ENCODE results near the gene GSDME. TPM values are rescaled to one million over a fixed set of nuclear protein-coding genes. Genes with fewer than 3 reads are reported as not detected.

GSDME gene
- total RNA-seq, 1 donor from 2014 or later, result 27.7 TPM

DNA sequence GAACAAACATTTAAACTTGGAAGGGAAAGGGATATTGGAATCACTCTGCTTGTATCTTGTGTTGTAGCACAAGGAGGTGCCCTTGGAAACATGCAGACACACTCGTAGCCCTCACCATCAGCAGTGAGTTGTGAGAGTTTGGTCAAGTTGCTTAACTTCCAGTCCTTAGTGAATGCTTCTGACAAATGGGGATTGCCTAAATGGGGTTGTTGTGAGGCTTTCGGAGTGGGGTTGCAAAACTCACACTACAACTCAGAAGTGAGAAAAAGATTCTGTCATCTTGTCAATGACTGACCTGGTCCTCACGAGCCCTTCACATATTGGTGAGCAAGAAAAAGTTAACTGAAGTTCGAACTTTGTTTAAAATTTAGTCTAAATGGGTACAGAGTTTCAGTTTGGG is 29.0 kb upstream of the GSDME start:
- Histone ChIP-seq H2AFZ (ENCODE audit: low read depth, low read length) (no peak overlapping the region), H3K9me3 (ENCODE audit: insufficient read depth, low read depth, low read length) (no peaks in the 10 kb centered on the region), H3K4me2 (ENCODE audit: low read length) (no peak overlapping the region), H3K79me2 (ENCODE audit: insufficient read depth, low read length) (no peaks in the 10 kb centered on the region), H3K27me3 (ENCODE audit: insufficient read depth, low read length) (no peaks in the 10 kb centered on the region), H3K4me1 (ENCODE audit: insufficient read depth, low read length) (peaks cover 9% of the 10 kb centered on the region), H3K9ac (ENCODE audit: low read length) (peak overlapping the region; percentile 57), H3K27ac (ENCODE audit: low read depth, low read length) (peak overlapping the region; percentile 90), H3K36me3 (ENCODE audit: insufficient read depth, low read length) (no peaks in the 10 kb centered on the region), H4K20me1 (ENCODE audit: insufficient read depth, low read length) (no peaks in the 10 kb centered on the region), H3K4me3 (ENCODE audit: insufficient read depth, low read depth, low read length) (no peak overlapping the region)
- Mint-ChIP-seq H3K4me1 (ENCODE audit: low read depth, unreplicated experiment) (peaks cover 12% of the 10 kb centered on the region), H3K36me3 (ENCODE audit: low read depth, unreplicated experiment) (peaks cover 15% of the 10 kb centered on the region), H3K27ac (ENCODE audit: unreplicated experiment) (peak overlapping the region; percentile 67), H3K4me3 (ENCODE audit: unreplicated experiment) (no peak overlapping the region), H3K27me3 (ENCODE audit: low read depth, unreplicated experiment) (no peaks in the 10 kb centered on the region), H3K9me3 (ENCODE audit: unreplicated experiment) (peaks cover 15% of the 10 kb centered on the region)
- FAIRE-seq, result no peak
- no peak for DNase-seq (ENCODE audit: low read depth)
- TF ChIP-seq, protein P1, sequence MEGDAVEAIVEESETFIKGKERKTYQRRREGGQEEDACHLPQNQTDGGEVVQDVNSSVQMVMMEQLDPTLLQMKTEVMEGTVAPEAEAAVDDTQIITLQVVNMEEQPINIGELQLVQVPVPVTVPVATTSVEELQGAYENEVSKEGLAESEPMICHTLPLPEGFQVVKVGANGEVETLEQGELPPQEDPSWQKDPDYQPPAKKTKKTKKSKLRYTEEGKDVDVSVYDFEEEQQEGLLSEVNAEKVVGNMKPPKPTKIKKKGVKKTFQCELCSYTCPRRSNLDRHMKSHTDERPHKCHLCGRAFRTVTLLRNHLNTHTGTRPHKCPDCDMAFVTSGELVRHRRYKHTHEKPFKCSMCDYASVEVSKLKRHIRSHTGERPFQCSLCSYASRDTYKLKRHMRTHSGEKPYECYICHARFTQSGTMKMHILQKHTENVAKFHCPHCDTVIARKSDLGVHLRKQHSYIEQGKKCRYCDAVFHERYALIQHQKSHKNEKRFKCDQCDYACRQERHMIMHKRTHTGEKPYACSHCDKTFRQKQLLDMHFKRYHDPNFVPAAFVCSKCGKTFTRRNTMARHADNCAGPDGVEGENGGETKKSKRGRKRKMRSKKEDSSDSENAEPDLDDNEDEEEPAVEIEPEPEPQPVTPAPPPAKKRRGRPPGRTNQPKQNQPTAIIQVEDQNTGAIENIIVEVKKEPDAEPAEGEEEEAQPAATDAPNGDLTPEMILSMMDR (IDR thresholded peaks at IDR 0.05; ENCODE audit: insufficient read depth, low read depth, low read length), result no peak
- no peak for TF ChIP-seq EZH2 (IDR thresholded peaks at IDR 0.05; ENCODE audit: insufficient read depth, low read length)

DNA sequence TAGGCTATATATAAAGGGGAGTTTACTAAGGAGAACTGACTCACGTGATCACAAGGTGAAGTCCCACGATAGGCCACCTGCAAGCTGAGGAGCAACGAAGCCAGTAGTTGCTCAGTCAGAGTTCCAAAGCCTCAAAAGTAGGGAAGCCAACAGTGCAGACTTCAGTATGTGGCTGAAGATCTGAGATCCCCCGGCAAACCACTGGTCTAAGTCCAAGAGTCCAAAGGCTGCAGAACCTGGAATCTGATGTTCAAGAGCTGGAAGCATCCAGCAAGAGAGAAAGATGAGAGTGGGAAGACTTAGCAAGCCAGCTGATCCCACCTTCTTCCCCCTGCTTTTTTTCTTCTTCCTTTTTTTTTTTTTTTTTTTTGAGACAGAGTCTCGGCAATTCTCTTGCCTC is 27.0 kb upstream of the GSDME start:
- Histone ChIP-seq H3K79me2 (ENCODE audit: insufficient read depth, low read length) (no peaks in the 10 kb centered on the region), H3K27ac (ENCODE audit: low read depth, low read length) (no peak overlapping the region), H3K36me3 (ENCODE audit: insufficient read depth, low read length) (no peaks in the 10 kb centered on the region), H3K9ac (ENCODE audit: low read length) (no peak overlapping the region), H4K20me1 (ENCODE audit: insufficient read depth, low read length) (no peaks in the 10 kb centered on the region), H3K4me2 (ENCODE audit: low read length) (no peak overlapping the region), H2AFZ (ENCODE audit: low read depth, low read length) (no peak overlapping the region), H3K27me3 (ENCODE audit: insufficient read depth, low read length) (no peaks in the 10 kb centered on the region), H3K4me1 (ENCODE audit: insufficient read depth, low read length) (peaks cover 13% of the 10 kb centered on the region), H3K4me3 (ENCODE audit: insufficient read depth, low read depth, low read length) (no peak overlapping the region), H3K9me3 (ENCODE audit: insufficient read depth, low read depth, low read length) (no peaks in the 10 kb centered on the region)
- H3K27me3 Mint-ChIP-seq (ENCODE audit: low read depth, unreplicated experiment), result no peaks in the 10 kb centered on the region
- FAIRE-seq (no peak), DNase-seq (ENCODE audit: low read depth) (no peak)
- no peak overlapping the region for H3K4me3 Mint-ChIP-seq (ENCODE audit: unreplicated experiment)
- H3K27ac Mint-ChIP-seq (ENCODE audit: unreplicated experiment), result no peak overlapping the region
- H3K36me3 Mint-ChIP-seq (ENCODE audit: low read depth, unreplicated experiment), result peaks cover 15% of the 10 kb centered on the region
- no peak for TF ChIP-seq EZH2 (IDR thresholded peaks at IDR 0.05; ENCODE audit: insufficient read depth, low read length)
- TF ChIP-seq, protein P1 (IDR thresholded peaks at IDR 0.05; ENCODE audit: insufficient read depth, low read depth, low read length), result no peak
- H3K4me1 Mint-ChIP-seq (ENCODE audit: low read depth, unreplicated experiment), result peaks cover 12% of the 10 kb centered on the region
- H3K9me3 Mint-ChIP-seq (ENCODE audit: unreplicated experiment), result peaks cover 14% of the 10 kb centered on the region

DNA sequence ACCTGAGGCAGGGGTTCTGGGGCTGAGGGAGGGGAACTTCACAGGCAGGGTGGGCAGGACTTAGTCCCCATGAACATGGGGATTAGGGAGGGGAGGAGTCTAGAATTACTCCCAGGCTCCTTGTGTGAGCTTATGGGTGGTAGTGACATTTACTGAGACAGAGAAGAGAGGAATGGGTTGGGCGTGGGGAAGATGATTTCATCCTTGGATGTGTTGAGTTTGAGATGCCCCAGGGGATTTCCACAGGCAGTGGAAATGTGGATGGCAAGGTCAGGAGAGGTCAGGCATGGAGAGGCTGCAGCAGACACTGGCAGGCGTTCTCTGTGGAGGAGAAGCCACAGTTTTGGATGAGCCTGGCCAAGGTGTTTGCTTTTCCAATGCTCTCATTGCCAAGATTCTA is 26.4 kb upstream of the GSDME start:
- Histone ChIP-seq H3K36me3 (ENCODE audit: insufficient read depth, low read length) (no peaks in the 10 kb centered on the region), H3K9ac (ENCODE audit: low read length) (no peak overlapping the region), H2AFZ (ENCODE audit: low read depth, low read length) (no peak overlapping the region), H3K79me2 (ENCODE audit: insufficient read depth, low read length) (no peaks in the 10 kb centered on the region), H3K4me2 (ENCODE audit: low read length) (no peak overlapping the region), H3K27me3 (ENCODE audit: insufficient read depth, low read length) (no peaks in the 10 kb centered on the region), H4K20me1 (ENCODE audit: insufficient read depth, low read length) (no peaks in the 10 kb centered on the region), H3K27ac (ENCODE audit: low read depth, low read length) (no peak overlapping the region), H3K9me3 (ENCODE audit: insufficient read depth, low read depth, low read length) (no peaks in the 10 kb centered on the region), H3K4me3 (ENCODE audit: insufficient read depth, low read depth, low read length) (no peak overlapping the region), H3K4me1 (ENCODE audit: insufficient read depth, low read length) (peaks cover 16% of the 10 kb centered on the region)
- Mint-ChIP-seq H3K36me3 (ENCODE audit: low read depth, unreplicated experiment) (peaks cover 12% of the 10 kb centered on the region), H3K27ac (ENCODE audit: unreplicated experiment) (no peak overlapping the region), H3K4me1 (ENCODE audit: low read depth, unreplicated experiment) (peaks cover 16% of the 10 kb centered on the region), H3K4me3 (ENCODE audit: unreplicated experiment) (no peak overlapping the region), H3K27me3 (ENCODE audit: low read depth, unreplicated experiment) (no peaks in the 10 kb centered on the region), H3K9me3 (ENCODE audit: unreplicated experiment) (peaks cover 10% of the 10 kb centered on the region)
- no peak for FAIRE-seq
- DNase-seq (ENCODE audit: low read depth), result no peak
- TF ChIP-seq, protein P1 (IDR thresholded peaks at IDR 0.05; ENCODE audit: insufficient read depth, low read depth, low read length), result no peak
- no peak for TF ChIP-seq EZH2 (IDR thresholded peaks at IDR 0.05; ENCODE audit: insufficient read depth, low read length)

All from astrocyte (in vitro differentiated cells and primary cell).